DND-41 (cell line): ENCODE data around the gene ANKRD65.
"Not testable (repeated sequence)": the region's sequence is repeated elsewhere in the genome, so short reads cannot be mapped to it uniquely, and the experiment has no call there.

Experiments used
- ATAC-seq: fragments of 200-7000 bp; cut with Tn5 transposase; 3 replicates; pipeline ENCODE4 v1.9.1; 2021; ENCODE audit warnings: low read depth; ENCODE audit not compliant: insufficient read depth
- DNase-seq: peaks from one replicate; pipeline ENCODE4 v3.0.0-alpha.2; 2020
- H2AFZ ChIP-seq: 2 replicates; pipeline ENCODE4 v1.6.0; 2012; ENCODE audit warnings: low read depth, low read length
- H3K27ac ChIP-seq: 2 replicates; pipeline ENCODE4 v1.5.1; 2012; ENCODE audit warnings: low read length, inconsistent platforms
- H3K27me3 ChIP-seq: fragments of 200-600 bp; sonication (generic); 2 replicates; pipeline ENCODE4 v1.6.0; 2012; ENCODE audit warnings: low read length, mild to moderate bottlenecking, inconsistent platforms; ENCODE audit not compliant: insufficient read depth, poor library complexity
- H3K36me3 ChIP-seq: 2 replicates; pipeline ENCODE4 v1.5.1; 2012; ENCODE audit warnings: low read length, inconsistent platforms; ENCODE audit not compliant: insufficient read depth
- H3K4me1 ChIP-seq: 2 replicates; pipeline ENCODE4 v1.5.1; 2012; ENCODE audit warnings: mild to moderate bottlenecking, low read length; ENCODE audit not compliant: insufficient read depth
- H3K4me2 ChIP-seq: 2 replicates; pipeline ENCODE4 v1.6.0; 2012; ENCODE audit warnings: mild to moderate bottlenecking, moderate library complexity, low read length, inconsistent platforms; ENCODE audit not compliant: insufficient read depth
- H3K4me3 ChIP-seq, 2 experiments: fragments of 200-600 bp in 1 of 2; shearing (Covaris generic) in 1 of 2; 2 replicates each; pipeline ENCODE4 v1.5.1; 2012 to 2016; ENCODE audit warnings: inconsistent platforms in 2 of 2, low read length in 2 of 2, mild to moderate bottlenecking in 2 of 2, low read depth in 1 of 2, moderate library complexity in 1 of 2
- H3K79me2 ChIP-seq: 2 replicates; pipeline ENCODE4 v1.6.0; 2012; ENCODE audit warnings: low read length, inconsistent platforms; ENCODE audit not compliant: insufficient read depth
- H3K9ac ChIP-seq: 2 replicates; pipeline ENCODE4 v1.6.0; 2012; ENCODE audit warnings: low read depth, mild to moderate bottlenecking, inconsistent platforms, low read length, moderate library complexity
- H3K9me3 ChIP-seq: 2 replicates; pipeline ENCODE4 v1.5.1; 2012; ENCODE audit warnings: low read length, moderate library complexity, mild to moderate bottlenecking, inconsistent platforms; ENCODE audit not compliant: insufficient read depth, severe bottlenecking
- H4K20me1 ChIP-seq: 2 replicates; pipeline ENCODE4 v1.6.0; 2012; ENCODE audit warnings: low read length; ENCODE audit not compliant: insufficient read depth
- EZH2 ChIP-seq: IDR thresholded peaks from 3 replicates; pipeline ENCODE4 v1.6.1; 2012; ENCODE audit warnings: borderline replicate concordance, low read depth, mild to moderate bottlenecking, moderate library complexity, low read length, inconsistent platforms; ENCODE audit not compliant: severe bottlenecking
- TF ChIP-seq, protein P1 (sequence below): IDR thresholded peaks from 2 replicates; pipeline ENCODE4 v1.5.1; 2012; ENCODE audit warnings: borderline replicate concordance, low read length, moderate library complexity, mild to moderate bottlenecking; ENCODE audit not compliant: poor library complexity, severe bottlenecking; ENCODE audit errors: extremely low read depth

The ANKRD65 gene

DNA sequence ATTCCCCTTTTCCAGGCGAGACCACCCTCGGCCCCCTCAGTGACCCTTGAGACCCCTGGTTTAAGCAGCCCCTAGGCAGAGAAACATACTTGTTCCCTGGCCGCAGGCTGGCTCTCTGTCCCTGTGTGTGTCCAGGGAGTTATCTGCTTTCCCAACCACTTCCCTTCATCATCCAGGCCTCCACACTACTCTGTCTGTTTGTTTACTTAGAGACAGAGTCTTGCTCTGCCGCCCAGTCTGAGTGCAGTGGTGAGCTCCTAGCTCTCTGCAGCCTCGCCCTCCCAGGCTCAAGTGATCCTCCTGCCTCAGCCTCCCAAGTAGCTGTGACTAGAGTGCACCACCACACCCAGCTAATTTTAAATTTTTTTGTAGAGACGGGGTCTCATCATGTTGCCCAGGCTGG, 8.6 kb upstream of the ANKRD65 start:
- no peak for DNase-seq
- Histone ChIP-seq H3K79me2 (no peaks in the 10 kb centered on the region), H3K36me3 (no peaks in the 10 kb centered on the region), H3K27me3 (no peaks in the 10 kb centered on the region), H2AFZ (no peak overlapping the region), H3K4me3 (no peak overlapping the region), H3K4me1 (peaks cover 6% of the 10 kb centered on the region; the same call in 1 of the 2 replicates), H3K9me3 (no peaks in the 10 kb centered on the region), H3K9ac (no peak overlapping the region), H3K27ac (no peak overlapping the region), H3K4me2 (no peak overlapping the region), H4K20me1 (no peaks in the 10 kb centered on the region)
- ATAC-seq = no peak
- TF ChIP-seq, protein P1, sequence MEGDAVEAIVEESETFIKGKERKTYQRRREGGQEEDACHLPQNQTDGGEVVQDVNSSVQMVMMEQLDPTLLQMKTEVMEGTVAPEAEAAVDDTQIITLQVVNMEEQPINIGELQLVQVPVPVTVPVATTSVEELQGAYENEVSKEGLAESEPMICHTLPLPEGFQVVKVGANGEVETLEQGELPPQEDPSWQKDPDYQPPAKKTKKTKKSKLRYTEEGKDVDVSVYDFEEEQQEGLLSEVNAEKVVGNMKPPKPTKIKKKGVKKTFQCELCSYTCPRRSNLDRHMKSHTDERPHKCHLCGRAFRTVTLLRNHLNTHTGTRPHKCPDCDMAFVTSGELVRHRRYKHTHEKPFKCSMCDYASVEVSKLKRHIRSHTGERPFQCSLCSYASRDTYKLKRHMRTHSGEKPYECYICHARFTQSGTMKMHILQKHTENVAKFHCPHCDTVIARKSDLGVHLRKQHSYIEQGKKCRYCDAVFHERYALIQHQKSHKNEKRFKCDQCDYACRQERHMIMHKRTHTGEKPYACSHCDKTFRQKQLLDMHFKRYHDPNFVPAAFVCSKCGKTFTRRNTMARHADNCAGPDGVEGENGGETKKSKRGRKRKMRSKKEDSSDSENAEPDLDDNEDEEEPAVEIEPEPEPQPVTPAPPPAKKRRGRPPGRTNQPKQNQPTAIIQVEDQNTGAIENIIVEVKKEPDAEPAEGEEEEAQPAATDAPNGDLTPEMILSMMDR = no peak
- no peak for TF ChIP-seq EZH2

DNA sequence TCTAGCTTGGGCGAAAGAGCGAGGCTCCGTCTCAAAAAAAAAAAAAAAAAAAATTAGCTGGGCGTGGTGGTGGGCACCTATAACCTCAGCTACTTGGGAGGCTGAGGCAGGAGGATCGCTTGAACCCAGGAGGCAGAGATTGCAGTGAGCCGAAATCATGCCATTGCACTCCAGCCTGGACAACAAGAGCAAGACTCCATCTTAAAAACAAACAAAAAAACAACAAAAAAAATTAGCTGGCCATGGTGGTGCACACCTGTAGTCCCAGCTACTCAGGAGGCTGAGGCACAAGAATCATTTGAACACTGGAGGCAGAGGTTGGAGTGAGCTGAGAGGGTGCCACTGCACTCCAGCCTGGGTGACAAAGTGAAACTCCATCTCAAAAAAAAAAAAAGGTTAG, 7.9 kb upstream of the ANKRD65 start:
- H3K9me3 ChIP-seq, H3K36me3 ChIP-seq, H3K79me2 ChIP-seq, H3K27ac ChIP-seq, H3K4me3 ChIP-seq, H2AFZ ChIP-seq, H3K4me1 ChIP-seq, H3K9ac ChIP-seq, H3K27me3 ChIP-seq, H3K4me2 ChIP-seq, H4K20me1 ChIP-seq, ATAC-seq, DNase-seq: not testable (repeated sequence)

DNA sequence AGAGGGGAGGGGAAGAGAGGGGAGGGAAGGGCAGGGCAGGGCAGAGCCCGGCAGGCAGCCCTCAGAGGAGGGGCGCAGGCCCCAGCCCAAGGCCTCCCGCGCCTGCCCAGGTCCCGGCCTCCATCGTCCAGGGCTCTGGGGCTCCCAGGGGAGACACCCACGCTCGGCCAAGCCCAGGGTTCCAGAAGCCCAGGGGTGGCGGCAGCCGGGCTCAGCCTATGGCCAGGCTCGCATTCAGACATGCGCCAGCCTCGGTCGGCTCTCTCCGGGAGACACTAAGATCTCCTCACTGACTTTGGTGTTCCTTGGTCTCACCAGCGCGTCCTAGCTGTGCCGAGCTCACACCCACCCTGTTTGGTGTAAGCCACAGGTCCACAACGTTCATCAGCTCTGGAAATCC, 7.1 kb upstream of the ANKRD65 start:
- DNase-seq = no peak
- no peak overlapping the region for H3K27ac ChIP-seq
- no peak overlapping the region for H3K4me3 ChIP-seq
- no peak overlapping the region for H3K4me2 ChIP-seq
- H4K20me1 ChIP-seq = no peaks in the 10 kb centered on the region
- no peak for ATAC-seq
- H3K79me2 ChIP-seq = no peaks in the 10 kb centered on the region
- no peaks in the 10 kb centered on the region for H3K9me3 ChIP-seq
- TF ChIP-seq, protein P1 = no peak
- no peak for TF ChIP-seq EZH2
- H2AFZ ChIP-seq = no peak overlapping the region
- no peak overlapping the region for H3K9ac ChIP-seq
- H3K4me1 ChIP-seq = peaks cover 6% of the 10 kb centered on the region; the same call in 1 of the 2 replicates
- H3K36me3 ChIP-seq = no peaks in the 10 kb centered on the region
- H3K27me3 ChIP-seq = no peaks in the 10 kb centered on the region

DNA sequence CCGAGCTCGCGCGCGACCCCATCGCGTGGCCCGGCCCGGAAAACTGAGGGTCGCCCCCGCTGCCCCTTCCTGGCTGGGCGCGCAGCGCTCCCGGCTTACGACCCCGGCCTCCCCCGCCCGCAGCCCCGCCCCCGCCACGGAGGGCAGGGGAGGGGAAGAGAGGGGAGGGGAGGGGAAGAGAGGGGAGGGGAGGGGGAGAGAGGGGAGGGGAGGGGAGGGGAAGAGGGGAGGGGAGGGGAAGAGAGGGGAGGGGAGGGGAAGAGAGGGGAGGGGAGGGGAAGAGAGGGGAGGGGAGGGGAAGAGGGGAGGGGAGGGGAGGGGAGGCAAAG, 6.7 kb upstream of the ANKRD65 start:
- Histone ChIP-seq H3K4me3 (no peak overlapping the region), H3K79me2 (no peaks in the 10 kb centered on the region), H3K27me3 (no peaks in the 10 kb centered on the region), H3K36me3 (no peaks in the 10 kb centered on the region), H3K27ac (no peak overlapping the region), H3K4me1 (peaks cover 6% of the 10 kb centered on the region; the same call in 1 of the 2 replicates), H3K9me3 (no peaks in the 10 kb centered on the region), H2AFZ (no peak overlapping the region), H4K20me1 (no peaks in the 10 kb centered on the region), H3K4me2 (no peak overlapping the region), H3K9ac (no peak overlapping the region)
- ATAC-seq (no peak), DNase-seq (no peak)
- TF ChIP-seq, protein P1 = no peak
- TF ChIP-seq EZH2 = no peak
